ENCODE results near the gene GPR137B.

GRCh38 chr1:236141447-236142252 lies 689 bp upstream of the GPR137B start:
- TF ChIP-seq CTCF (IDR thresholded peaks at IDR 0.05), result no peak
- TF ChIP-seq POLR2A (IDR thresholded peaks at IDR 0.05), result no peak

Measured in adrenal gland (tissue), 5 donors.